ENCODE results near the gene MOCS3. TPM values are rescaled to one million over a fixed set of nuclear protein-coding genes. Genes with fewer than 3 reads are reported as not detected.

MOCS3 gene
- total RNA-seq, 1 experiment from 2014 or later, result 13.4 TPM

GRCh38 chr20:50992336-50992732 lies 33.7 kb downstream of the MOCS3 start:
- H3K9me3 ChIP-seq (ENCODE audit: low read length), result no peaks in the 10 kb centered on the region
- H3K4me2 ChIP-seq (ENCODE audit: low read length), result no peak overlapping the region
- no peaks in the 10 kb centered on the region for H4K20me1 ChIP-seq (ENCODE audit: low read length)
- H3F3A ChIP-seq (ENCODE audit: low read length, unreplicated experiment), result no peaks in the 10 kb centered on the region
- BruUV-seq (replicated peaks), result no TSS peak
- intact Hi-C loops (cut with micrococcal nuclease), result no loop called here
- no peak overlapping the region for H3K9ac ChIP-seq (ENCODE audit: low read length)
- no peaks in the 10 kb centered on the region for H3K9me2 ChIP-seq (replicated peaks; ENCODE audit: low read length)
- no peaks in the 10 kb centered on the region for H3K36me3 ChIP-seq (ENCODE audit: low read depth, low read length)
- POLR2A ChIA-PET (ENCODE audit: unreplicated experiment), result interaction anchor here (0.6 to 0.7 kb wide), 2 partner anchors 153 to 256 kb away, joined by 3 to 11 read pairs; no protein-coding TSS in a partner anchor
- TF ChIP-seq, protein P1, sequence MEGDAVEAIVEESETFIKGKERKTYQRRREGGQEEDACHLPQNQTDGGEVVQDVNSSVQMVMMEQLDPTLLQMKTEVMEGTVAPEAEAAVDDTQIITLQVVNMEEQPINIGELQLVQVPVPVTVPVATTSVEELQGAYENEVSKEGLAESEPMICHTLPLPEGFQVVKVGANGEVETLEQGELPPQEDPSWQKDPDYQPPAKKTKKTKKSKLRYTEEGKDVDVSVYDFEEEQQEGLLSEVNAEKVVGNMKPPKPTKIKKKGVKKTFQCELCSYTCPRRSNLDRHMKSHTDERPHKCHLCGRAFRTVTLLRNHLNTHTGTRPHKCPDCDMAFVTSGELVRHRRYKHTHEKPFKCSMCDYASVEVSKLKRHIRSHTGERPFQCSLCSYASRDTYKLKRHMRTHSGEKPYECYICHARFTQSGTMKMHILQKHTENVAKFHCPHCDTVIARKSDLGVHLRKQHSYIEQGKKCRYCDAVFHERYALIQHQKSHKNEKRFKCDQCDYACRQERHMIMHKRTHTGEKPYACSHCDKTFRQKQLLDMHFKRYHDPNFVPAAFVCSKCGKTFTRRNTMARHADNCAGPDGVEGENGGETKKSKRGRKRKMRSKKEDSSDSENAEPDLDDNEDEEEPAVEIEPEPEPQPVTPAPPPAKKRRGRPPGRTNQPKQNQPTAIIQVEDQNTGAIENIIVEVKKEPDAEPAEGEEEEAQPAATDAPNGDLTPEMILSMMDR (conservative IDR thresholded peaks at IDR 0.05; ENCODE audit: low read depth, low read length), result no peak
- TF ChIP-seq EZH2 (IDR thresholded peaks at IDR 0.05; ENCODE audit: low read length, unreplicated experiment), result no peak
- no peak for TF ChIP-seq EZH2phosphoT487 (IDR thresholded peaks at IDR 0.05; ENCODE audit: borderline replicate concordance, low read length)
- CTCF ChIA-PET, result interaction anchor here (0.6 to 0.7 kb wide), 3 partner anchors 249 to 1064 kb away, joined by 3 to 4 read pairs (median 3); no protein-coding TSS in a partner anchor
- no peaks in the 10 kb centered on the region for H3K79me2 ChIP-seq (ENCODE audit: low read length)
- ATAC-seq (no peak), DNase-seq (no peak)
- H3K27ac ChIP-seq (ENCODE audit: low read length), result no peak overlapping the region
- peaks cover 19% of the 10 kb centered on the region for H3K4me1 ChIP-seq (ENCODE audit: insufficient read depth, low read length)
- H3K27me3 ChIP-seq (ENCODE audit: low read length), result no peaks in the 10 kb centered on the region
- H2AFZ ChIP-seq (ENCODE audit: low read length), result peak overlapping the region; percentile 43; the same call in 1 of the 2 replicates
- no peak overlapping the region for H3K4me3 ChIP-seq (ENCODE audit: low read length)

GRCh38 chr20:50992733-50993457 lies 34.3 kb downstream of the MOCS3 start:
- BruUV-seq (replicated peaks), result no TSS peak
- peak; percentile 98 for DNase-seq
- Histone ChIP-seq H3K4me1 (ENCODE audit: insufficient read depth, low read length) (peaks cover 18% of the 10 kb centered on the region), H3K9me3 (ENCODE audit: low read length) (no peaks in the 10 kb centered on the region), H2AFZ (ENCODE audit: low read length) (peak overlapping the region; percentile 59), H3K4me2 (ENCODE audit: low read length) (no peak overlapping the region), H3K9ac (ENCODE audit: low read length) (no peak overlapping the region), H3K9me2 (replicated peaks; ENCODE audit: low read length) (no peaks in the 10 kb centered on the region), H3F3A (ENCODE audit: low read length, unreplicated experiment) (no peaks in the 10 kb centered on the region), H3K79me2 (ENCODE audit: low read length) (no peaks in the 10 kb centered on the region), H4K20me1 (ENCODE audit: low read length) (no peaks in the 10 kb centered on the region), H3K4me3 (ENCODE audit: low read length) (no peak overlapping the region), H3K36me3 (ENCODE audit: low read depth, low read length) (no peaks in the 10 kb centered on the region), H3K27ac (ENCODE audit: low read length) (no peak overlapping the region), H3K27me3 (ENCODE audit: low read length) (no peaks in the 10 kb centered on the region)
- peak; percentile 97 for ATAC-seq
- POLR2A ChIA-PET (ENCODE audit: unreplicated experiment), result interaction anchor here (0.6 to 0.7 kb wide), 2 partner anchors 153 to 255 kb away, joined by 3 to 11 read pairs; no protein-coding TSS in a partner anchor
- intact Hi-C loops (cut with micrococcal nuclease), result no loop called here
- TF ChIP-seq EZH2 (IDR thresholded peaks at IDR 0.05; ENCODE audit: low read length, unreplicated experiment), result no peak
- TF ChIP-seq, protein P1 (conservative IDR thresholded peaks at IDR 0.05; ENCODE audit: low read depth, low read length), result peak; percentile 99
- CTCF ChIA-PET, result interaction anchor here (0.5 to 1.1 kb wide), 10 partner anchors 22 to 1064 kb away, joined by 3 to 4 read pairs (median 3); partner anchors contain the start of gene ADNP

DNA sequence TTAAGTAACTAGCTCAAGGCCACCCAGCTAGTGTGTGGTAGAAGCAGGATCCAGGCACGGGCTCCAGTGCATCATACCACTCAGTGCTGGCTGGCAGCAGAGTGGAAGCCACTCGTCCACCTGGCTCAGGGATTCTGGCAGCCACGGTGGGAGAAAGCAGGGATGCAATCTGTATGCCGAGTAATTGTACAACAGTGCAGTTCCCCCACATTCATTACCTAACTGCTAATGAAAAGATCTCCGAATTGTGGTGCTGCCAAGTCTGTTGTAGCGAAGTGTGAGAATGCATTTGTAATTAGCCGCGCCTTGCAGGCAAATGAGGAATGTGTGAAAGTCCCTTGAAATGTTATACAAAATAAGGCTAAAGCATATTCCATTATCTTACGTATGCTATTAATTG lies 35.3 kb downstream of the MOCS3 start:
- no peaks in the 10 kb centered on the region for H3K79me2 ChIP-seq (ENCODE audit: low read length)
- H3K4me1 ChIP-seq (ENCODE audit: insufficient read depth, low read length), result peaks cover 18% of the 10 kb centered on the region
- intact Hi-C loops (cut with micrococcal nuclease), result no loop called here
- BruUV-seq (replicated peaks), result no TSS peak
- H4K20me1 ChIP-seq (ENCODE audit: low read length), result no peaks in the 10 kb centered on the region
- H3K36me3 ChIP-seq (ENCODE audit: low read depth, low read length), result no peaks in the 10 kb centered on the region
- no peaks in the 10 kb centered on the region for H3K27me3 ChIP-seq (ENCODE audit: low read length)
- H3K9me2 ChIP-seq (replicated peaks; ENCODE audit: low read length), result no peaks in the 10 kb centered on the region
- ATAC-seq, result no peak
- H3K27ac ChIP-seq (ENCODE audit: low read length), result no peak overlapping the region
- no peaks in the 10 kb centered on the region for H3F3A ChIP-seq (ENCODE audit: low read length, unreplicated experiment)
- H3K4me2 ChIP-seq (ENCODE audit: low read length), result no peak overlapping the region
- no peak overlapping the region for H3K4me3 ChIP-seq (ENCODE audit: low read length)
- TF ChIP-seq, protein P1 (conservative IDR thresholded peaks at IDR 0.05; ENCODE audit: low read depth, low read length), result no peak
- TF ChIP-seq EZH2 (IDR thresholded peaks at IDR 0.05; ENCODE audit: low read length, unreplicated experiment) (no peak), EZH2phosphoT487 (IDR thresholded peaks at IDR 0.05; ENCODE audit: borderline replicate concordance, low read length) (no peak)
- DNase-seq, result no peak
- ChIA-PET CTCF (interaction anchor here (0.6 to 1.1 kb wide), 2 partner anchors 21 to 63 kb away, joined by 3 to 4 read pairs; partner anchors contain the start of gene ADNP), POLR2A (ENCODE audit: unreplicated experiment) (no interaction called here)
- no peak overlapping the region for H3K9ac ChIP-seq (ENCODE audit: low read length)
- H3K9me3 ChIP-seq (ENCODE audit: low read length), result no peaks in the 10 kb centered on the region
- H2AFZ ChIP-seq (ENCODE audit: low read length), result no peak overlapping the region
